ENCODE measurements around the gene MAP2K6. TPM values are rescaled to one million over a fixed set of nuclear protein-coding genes. Genes with fewer than 3 reads are reported as not detected.

The MAP2K6 gene
- total RNA-seq, 2 experiments from 2014 or later: 14.0 to 14.6 TPM

GRCh38 chr17:69560987-69561441 is 146.5 kb downstream of the MAP2K6 start:
- no peak for DNase-seq
- H3K4me3 ChIP-seq (ENCODE audit: low read length): no peak overlapping the region
- no peak overlapping the region for H3K4me3 Mint-ChIP-seq
- ATAC-seq (ENCODE audit: poor library complexity): no peak
- no peak overlapping the region for H3K27ac Mint-ChIP-seq
- no peaks in the 10 kb centered on the region for H3K36me3 Mint-ChIP-seq (ENCODE audit: low read depth)
- CTCF ChIA-PET: interaction anchor here (0.8 kb wide), 1 partner anchor 8 kb away, joined by 3 read pairs; no protein-coding TSS in a partner anchor
- no peaks in the 10 kb centered on the region for H3K27me3 ChIP-seq (ENCODE audit: control insufficient read depth in 1 of 2, insufficient read depth in 2 of 2, low read length in 2 of 2)
- H3K9me3 ChIP-seq (ENCODE audit: control insufficient read depth in 1 of 2, insufficient read depth in 1 of 2, low read length in 2 of 2): no peaks in the 10 kb centered on the region
- intact Hi-C loops (cut with DNase I, micrococcal nuclease): loop anchor here in 1 of 2 experiments (10.0 kb wide), 1 partner anchor 64 kb away; no protein-coding TSS in a partner anchor
- no peaks in the 10 kb centered on the region for H3K36me3 ChIP-seq (ENCODE audit: insufficient read depth, low read length)
- no peaks in the 10 kb centered on the region for H3K9me3 Mint-ChIP-seq
- H3K4me1 Mint-ChIP-seq (ENCODE audit: low read depth): no peaks in the 10 kb centered on the region
- H3K4me1 ChIP-seq (ENCODE audit: insufficient read depth, low read length): no peaks in the 10 kb centered on the region
- no peak overlapping the region for H3K27ac ChIP-seq (ENCODE audit: low read depth in 1 of 2, low read length in 2 of 2)
- POLR2A ChIA-PET: no interaction called here
- TF ChIP-seq, protein P1, sequence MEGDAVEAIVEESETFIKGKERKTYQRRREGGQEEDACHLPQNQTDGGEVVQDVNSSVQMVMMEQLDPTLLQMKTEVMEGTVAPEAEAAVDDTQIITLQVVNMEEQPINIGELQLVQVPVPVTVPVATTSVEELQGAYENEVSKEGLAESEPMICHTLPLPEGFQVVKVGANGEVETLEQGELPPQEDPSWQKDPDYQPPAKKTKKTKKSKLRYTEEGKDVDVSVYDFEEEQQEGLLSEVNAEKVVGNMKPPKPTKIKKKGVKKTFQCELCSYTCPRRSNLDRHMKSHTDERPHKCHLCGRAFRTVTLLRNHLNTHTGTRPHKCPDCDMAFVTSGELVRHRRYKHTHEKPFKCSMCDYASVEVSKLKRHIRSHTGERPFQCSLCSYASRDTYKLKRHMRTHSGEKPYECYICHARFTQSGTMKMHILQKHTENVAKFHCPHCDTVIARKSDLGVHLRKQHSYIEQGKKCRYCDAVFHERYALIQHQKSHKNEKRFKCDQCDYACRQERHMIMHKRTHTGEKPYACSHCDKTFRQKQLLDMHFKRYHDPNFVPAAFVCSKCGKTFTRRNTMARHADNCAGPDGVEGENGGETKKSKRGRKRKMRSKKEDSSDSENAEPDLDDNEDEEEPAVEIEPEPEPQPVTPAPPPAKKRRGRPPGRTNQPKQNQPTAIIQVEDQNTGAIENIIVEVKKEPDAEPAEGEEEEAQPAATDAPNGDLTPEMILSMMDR (IDR thresholded peaks at IDR 0.05): no peak
- H3K27me3 Mint-ChIP-seq: no peaks in the 10 kb centered on the region

DNA sequence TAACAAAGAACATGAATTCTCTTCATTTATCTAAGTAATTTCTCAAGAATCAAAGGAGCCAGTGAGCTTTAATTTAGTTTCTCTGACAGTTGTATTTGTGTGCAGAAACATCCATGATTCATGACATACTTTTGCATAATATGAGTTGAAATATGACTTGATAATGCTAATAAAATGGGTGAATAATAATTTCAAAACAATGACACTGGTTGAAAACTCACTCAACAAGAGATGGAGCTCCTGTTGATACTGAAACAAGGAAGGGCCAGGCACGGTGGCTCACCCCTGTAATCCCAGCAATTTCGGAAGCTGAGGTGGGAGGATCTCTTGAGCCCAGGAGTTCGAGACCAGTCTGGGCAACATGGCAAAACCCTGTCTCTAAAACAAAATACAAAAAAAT is 147.0 kb downstream of the MAP2K6 start:
- H3K36me3 ChIP-seq (ENCODE audit: insufficient read depth, low read length): no peaks in the 10 kb centered on the region
- TF ChIP-seq, protein P1 (IDR thresholded peaks at IDR 0.05): no peak
- intact Hi-C loops (cut with DNase I, micrococcal nuclease): loop anchor here in 1 of 2 experiments (10.0 kb wide), 1 partner anchor 63 kb away; no protein-coding TSS in a partner anchor

DNA sequence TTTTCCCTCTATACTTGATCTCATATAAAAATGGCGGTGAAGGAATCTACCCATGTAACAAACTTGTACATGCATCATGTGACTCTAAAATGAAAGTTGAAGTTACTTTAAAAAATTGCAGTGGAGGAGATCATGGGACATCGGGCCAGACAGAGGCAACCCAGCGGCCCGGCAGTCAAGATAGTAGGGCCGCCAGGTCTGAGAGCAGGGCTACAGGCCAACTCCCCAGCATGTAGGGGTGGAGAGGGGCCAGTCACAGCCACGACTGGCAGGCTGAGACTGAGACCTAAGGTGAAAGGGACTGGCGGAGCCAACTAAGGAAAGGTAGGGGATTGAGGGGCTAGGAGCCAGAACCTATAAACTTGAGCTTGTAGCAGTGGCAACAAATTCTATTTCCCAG is 150.9 kb downstream of the MAP2K6 start:
- H3K27ac Mint-ChIP-seq: no peak overlapping the region
- DNase-seq: no peak
- CTCF ChIA-PET: no interaction called here
- no peak for ATAC-seq (ENCODE audit: poor library complexity)
- H3K27ac ChIP-seq (ENCODE audit: low read depth in 1 of 2, low read length in 2 of 2): no peak overlapping the region
- TF ChIP-seq, protein P1 (IDR thresholded peaks at IDR 0.05): no peak
- H3K36me3 ChIP-seq (ENCODE audit: insufficient read depth, low read length): no peaks in the 10 kb centered on the region
- H3K4me1 Mint-ChIP-seq (ENCODE audit: low read depth): no peaks in the 10 kb centered on the region
- POLR2A ChIA-PET: no interaction called here
- no peaks in the 10 kb centered on the region for H3K27me3 Mint-ChIP-seq
- H3K27me3 ChIP-seq (ENCODE audit: control insufficient read depth in 1 of 2, insufficient read depth in 2 of 2, low read length in 2 of 2): no peaks in the 10 kb centered on the region
- H3K4me3 Mint-ChIP-seq: no peak overlapping the region
- peaks cover 4% of the 10 kb centered on the region for H3K4me1 ChIP-seq (ENCODE audit: insufficient read depth, low read length)
- H3K36me3 Mint-ChIP-seq (ENCODE audit: low read depth): no peaks in the 10 kb centered on the region
- H3K4me3 ChIP-seq (ENCODE audit: low read length): no peak overlapping the region
- intact Hi-C loops (cut with DNase I, micrococcal nuclease): loop anchor here (5.0 to 10.0 kb wide), 2 partner anchors 59 to 987 kb away; no protein-coding TSS in a partner anchor
- no peaks in the 10 kb centered on the region for H3K9me3 ChIP-seq (ENCODE audit: control insufficient read depth in 1 of 2, insufficient read depth in 1 of 2, low read length in 2 of 2)
- no peaks in the 10 kb centered on the region for H3K9me3 Mint-ChIP-seq

More for the DNA sequence above, 147.0 kb downstream of the MAP2K6 start:
- Mint-ChIP-seq H3K4me3 (no peak overlapping the region), H3K4me1 (ENCODE audit: low read depth) (no peaks in the 10 kb centered on the region), H3K27ac (no peak overlapping the region), H3K27me3 (no peaks in the 10 kb centered on the region), H3K36me3 (ENCODE audit: low read depth) (no peaks in the 10 kb centered on the region), H3K9me3 (no peaks in the 10 kb centered on the region)
- ATAC-seq (ENCODE audit: poor library complexity) (no peak), DNase-seq (no peak)
- CTCF ChIA-PET: interaction anchor here (0.8 kb wide), 1 partner anchor 8 kb away, joined by 3 read pairs; no protein-coding TSS in a partner anchor
- POLR2A ChIA-PET: no interaction called here
- H3K4me1 ChIP-seq (ENCODE audit: insufficient read depth, low read length): no peaks in the 10 kb centered on the region
- no peak overlapping the region for H3K4me3 ChIP-seq (ENCODE audit: low read length)
- no peaks in the 10 kb centered on the region for H3K27me3 ChIP-seq (ENCODE audit: control insufficient read depth in 1 of 2, insufficient read depth in 2 of 2, low read length in 2 of 2)
- no peaks in the 10 kb centered on the region for H3K9me3 ChIP-seq (ENCODE audit: control insufficient read depth in 1 of 2, insufficient read depth in 1 of 2, low read length in 2 of 2)
- H3K27ac ChIP-seq (ENCODE audit: low read depth in 1 of 2, low read length in 2 of 2): no peak overlapping the region

Data from CD4-positive, alpha-beta T cell (primary cell).